ENCODE results near the gene METTL9. TPM values are rescaled to one million over a fixed set of nuclear protein-coding genes. Genes with fewer than 3 reads are reported as not detected.

METTL9 gene
- total and polyA plus RNA-seq, 2 of the 13 experiments (the other 11 are each of a cell fraction or from before 2014, with no cell fraction given) = 123 to 204 TPM

DNA sequence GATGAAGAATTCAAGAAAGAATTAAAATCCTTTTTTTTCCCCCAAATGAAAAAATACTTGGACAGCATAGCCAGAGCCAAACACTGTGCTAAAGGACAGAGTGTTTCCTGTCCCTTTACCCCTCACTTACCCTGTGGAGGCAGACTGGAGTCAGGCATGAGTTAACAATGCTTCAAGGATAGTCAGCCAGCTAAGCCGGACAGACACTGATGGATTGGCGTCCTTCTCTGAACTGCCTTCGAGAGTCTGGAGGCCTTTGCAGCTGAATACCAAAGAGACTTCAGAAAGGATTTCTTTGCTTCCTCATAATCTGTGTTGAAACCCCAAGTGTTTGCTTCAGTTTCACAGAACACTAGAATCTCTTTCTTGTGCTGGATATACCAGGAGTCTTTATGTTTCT is 4.6 kb downstream of the METTL9 start (continued):
- TF ChIP-seq RXRB (CRISPR knock-in tag; IDR thresholded peaks at IDR 0.05; ENCODE audit: borderline replicate concordance) (peak; percentile 33; the same call in 1 of the 2 replicates), SAP130 (CRISPR knock-in tag; IDR thresholded peaks at IDR 0.05; ENCODE audit: low read depth) (peak; percentile 43), DRAP1 (CRISPR knock-in tag; IDR thresholded peaks at IDR 0.05) (0 out of 2 replicates have a peak, but pooled peaks have one; percentile 12), RARA (CRISPR knock-in tag; IDR thresholded peaks at IDR 0.05) (peak; percentile 29; the same call in 1 of the 2 replicates), TARDBP (CRISPR knock-in tag; IDR thresholded peaks at IDR 0.05) (no peak), POLR2AphosphoS5 (IDR thresholded peaks at IDR 0.05; ENCODE audit: low read depth, low read length) (no peak), HOXD1 (CRISPR knock-in tag; IDR thresholded peaks at IDR 0.05) (peak; percentile 57; the same call in 1 of the 2 replicates), ZNF121 (CRISPR knock-in tag; IDR thresholded peaks at IDR 0.05) (peak; percentile 51; the same call in 1 of the 2 replicates), HMGXB3 (CRISPR knock-in tag; IDR thresholded peaks at IDR 0.05; ENCODE audit: borderline replicate concordance) (0 out of 2 replicates have a peak, but pooled peaks have one; percentile 19), ETV5 (CRISPR knock-in tag; IDR thresholded peaks at IDR 0.05; ENCODE audit: borderline replicate concordance) (0 out of 2 replicates have a peak, but pooled peaks have one; percentile 40), ZNF652 (CRISPR knock-in tag; IDR thresholded peaks at IDR 0.05; ENCODE audit: borderline replicate concordance, low read depth) (peak; percentile 90), ZNF280B (CRISPR knock-in tag; IDR thresholded peaks at IDR 0.05; ENCODE audit: borderline replicate concordance) (no peak), ARHGAP35 (CRISPR knock-in tag; IDR thresholded peaks at IDR 0.05; ENCODE audit: borderline replicate concordance) (no peak), MIXL1 (CRISPR knock-in tag; IDR thresholded peaks at IDR 0.05) (peak; percentile 50; the same call in 1 of the 2 replicates), ZIK1 (CRISPR knock-in tag; IDR thresholded peaks at IDR 0.05; ENCODE audit: borderline replicate concordance, low read depth) (0 out of 2 replicates have a peak, but pooled peaks have one; percentile 8), ZNF329 (CRISPR knock-in tag; IDR thresholded peaks at IDR 0.05; ENCODE audit: low read depth) (no peak), BCL6 (CRISPR knock-in tag; IDR thresholded peaks at IDR 0.05) (peak; percentile 49), CBFB (CRISPR knock-in tag; IDR thresholded peaks at IDR 0.05) (no peak), THRA (CRISPR knock-in tag; IDR thresholded peaks at IDR 0.05; ENCODE audit: borderline replicate concordance) (peak; percentile 49; the same call in 1 of the 2 replicates)
- TF ChIP-seq, protein P1, sequence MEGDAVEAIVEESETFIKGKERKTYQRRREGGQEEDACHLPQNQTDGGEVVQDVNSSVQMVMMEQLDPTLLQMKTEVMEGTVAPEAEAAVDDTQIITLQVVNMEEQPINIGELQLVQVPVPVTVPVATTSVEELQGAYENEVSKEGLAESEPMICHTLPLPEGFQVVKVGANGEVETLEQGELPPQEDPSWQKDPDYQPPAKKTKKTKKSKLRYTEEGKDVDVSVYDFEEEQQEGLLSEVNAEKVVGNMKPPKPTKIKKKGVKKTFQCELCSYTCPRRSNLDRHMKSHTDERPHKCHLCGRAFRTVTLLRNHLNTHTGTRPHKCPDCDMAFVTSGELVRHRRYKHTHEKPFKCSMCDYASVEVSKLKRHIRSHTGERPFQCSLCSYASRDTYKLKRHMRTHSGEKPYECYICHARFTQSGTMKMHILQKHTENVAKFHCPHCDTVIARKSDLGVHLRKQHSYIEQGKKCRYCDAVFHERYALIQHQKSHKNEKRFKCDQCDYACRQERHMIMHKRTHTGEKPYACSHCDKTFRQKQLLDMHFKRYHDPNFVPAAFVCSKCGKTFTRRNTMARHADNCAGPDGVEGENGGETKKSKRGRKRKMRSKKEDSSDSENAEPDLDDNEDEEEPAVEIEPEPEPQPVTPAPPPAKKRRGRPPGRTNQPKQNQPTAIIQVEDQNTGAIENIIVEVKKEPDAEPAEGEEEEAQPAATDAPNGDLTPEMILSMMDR (CRISPR knock-in tag; IDR thresholded peaks at IDR 0.05) = peak; percentile 32; the same call in 1 of the 2 replicates

Measured in HepG2 (cell line).